Ovary (tissue), 9 donors: Measurements from ENCODE around the gene IL9. TPM values are rescaled to one million over a fixed set of nuclear protein-coding genes. Genes with fewer than 3 reads are reported as not detected.

ENCODE experiments used
- DNase-seq, 5 donors: peaks; one replicate each; pipeline ENCODE4 v3.0.0-alpha.2; 2019 to 2020
- H3K27ac ChIP-seq, 2 donors: fragments of 200-600 bp; one replicate each; pipeline versions ENCODE4 v1.5.1 to v1.8.0; 2019 to 2022
- H3K27me3 ChIP-seq: fragments of 200-600 bp; one replicate; pipeline ENCODE4 v1.8.0; 2022
- H3K36me3 ChIP-seq: fragments of 200-600 bp; sonication (generic); one replicate; pipeline ENCODE4 v1.5.1; 2019
- H3K4me1 ChIP-seq: one replicate; pipeline ENCODE4 v1.8.1; 2013; ENCODE audit warnings: mild to moderate bottlenecking, moderate library complexity; ENCODE audit not compliant: insufficient read depth
- H3K4me3 ChIP-seq: fragments of 200-600 bp; sonication (generic); one replicate; pipeline ENCODE4 v1.5.1; 2017
- H3K9me3 ChIP-seq, 2 donors: fragments of 200-600 bp in 1 of 2; sonication (generic) in 1 of 2; one replicate each; pipeline versions ENCODE4 v1.5.1 to v1.8.1; 2013 to 2019; ENCODE audit warnings: mild to moderate bottlenecking in 1 of 2, moderate library complexity in 1 of 2
- CTCF ChIP-seq, 3 donors: fragments of 450-650 bp in 2 of 3; fragments of 200-600 bp in 1 of 3; IDR thresholded peaks; one replicate each; pipeline versions ENCODE4 v1.5.1 to v1.8.0; 2016 to 2022; ENCODE audit warnings: antibody characterized with exemption in 3 of 3, mild to moderate bottlenecking in 1 of 3
- EP300 ChIP-seq: sonication (generic); formaldehyde crosslinking; IDR thresholded peaks from one replicate; pipeline ENCODE4 v1.6.1; 2017; ENCODE audit warnings: antibody characterized with exemption
- POLR2A ChIP-seq: fragments of 450-650 bp; IDR thresholded peaks from one replicate; pipeline ENCODE4 v1.6.1; 2017; ENCODE audit warnings: antibody characterized with exemption, mild to moderate bottlenecking, moderate library complexity
- WGBS, 3 donors: extraction: QIAGEN DNeasy Blood & Tissue Kit in 1 of 3; methylation state at CpG; one replicate each; pipeline versions ENCODE4 v1.1.5 to v1.1.7; 2013 to 2017; 5-methylcytosine and 5-hydroxymethylcytosine counted together
- intact Hi-C, 4 donors: fragments of 100-400 bp; cut with DNase I; formaldehyde crosslinking; loops; one replicate each; pipeline versions ENCODE4 v1.11.0 to v1.15.1; 2022 to 2023
- polyA plus RNA-seq, 2 donors: library from polyadenylated mRNA; stranded (reverse); fragments of 200-250 nt in 1 of 2; fragments of 350-450 nt in 1 of 2; fragmentation: Illumina TruSeq in 1 of 2; extraction: RNeasy Lipid Tissue Mini Kit (QIAGEN cat#74804) in 1 of 2; gene quantifications; one replicate each; pipeline ENCODE4 v1.2.3, GENCODE V29; 2013 to 2014
- total RNA-seq, 7 donors: library from RNA; depleted of rRNA in 2 of 7; stranded (reverse); fragments of >200 nt in 2 of 7; fragmentation: NEBNext Ultra II Directional in 3 of 7; extraction: Animal tissue kit (Norgen Biotek cat#: 25700) in 3 of 7; gene quantifications; one replicate each; pipeline versions ENCODE4 v1.1.0 to v1.2.4, GENCODE V29; 2016 to 2023
- donor health status: DM: no; HTN: no; CAD: no; lungs with moderate emphysema.
- donor health status: DM: no; HTN: no; CAD: no.
- donor health status: Bipolar disorder and iron deficiency.
- donor health status: DM: yes; HTN: yes; CAD: no.
- donor health status: DM: no; HTN: no; CAD: no.
- donor health status: DM: yes; HTN: yes; CAD: no.

Gene IL9
- total and polyA plus RNA-seq, 9 donors: not detected

GRCh38 chr5:135876146-135876545 lies 19.5 kb downstream of the IL9 start:
- no peak overlapping the region for H3K4me3 ChIP-seq
- intact Hi-C loops: no loop called here
- WGBS, 3 donors: 50 to 63% (median 52%) methylated on average over 5 of the region's 5 CpGs
- H3K9me3 ChIP-seq: no peaks in the 10 kb centered on the region
- H3K27me3 ChIP-seq: no peaks in the 10 kb centered on the region
- TF ChIP-seq CTCF (IDR thresholded peaks at IDR 0.05): no peak
- TF ChIP-seq POLR2A: no peak
- TF ChIP-seq EP300: no peak
- H3K4me1 ChIP-seq: peaks cover 2% of the 10 kb centered on the region
- DNase-seq: no peak
- no peaks in the 10 kb centered on the region for H3K36me3 ChIP-seq
- no peak overlapping the region for H3K27ac ChIP-seq

- no peak overlapping the region for H3K27ac ChIP-seq
- no peak overlapping the region for H3K4me3 ChIP-seq
- TF ChIP-seq EP300: no peak
- H3K4me1 ChIP-seq: no peaks in the 10 kb centered on the region
- no peaks in the 10 kb centered on the region for H3K36me3 ChIP-seq
- 85 to 89% (median 88%) methylated on average over 3 of the region's 3 CpGs for WGBS, 3 donors
- no peaks in the 10 kb centered on the region for H3K9me3 ChIP-seq
- no peak for DNase-seq
- H3K27me3 ChIP-seq: no peaks in the 10 kb centered on the region
- intact Hi-C loops: no loop called here
Measured at GRCh38 chr5:135875567-135875966, 20.1 kb downstream of the IL9 start.

GRCh38 chr5:135874461-135874860 lies 21.2 kb downstream of the IL9 start:
- no peak for DNase-seq
- Histone ChIP-seq H3K36me3 (no peaks in the 10 kb centered on the region), H3K4me3 (no peak overlapping the region), H3K4me1 (no peaks in the 10 kb centered on the region), H3K27ac (no peak overlapping the region), H3K27me3 (no peaks in the 10 kb centered on the region), H3K9me3 (no peaks in the 10 kb centered on the region)
- no peak for TF ChIP-seq EP300
- 55 to 62% (median 56%) methylated on average over 3 of the region's 3 CpGs for WGBS, 3 donors
- intact Hi-C loops: no loop called here

GRCh38 chr5:135873831-135874230 lies 21.8 kb downstream of the IL9 start:
- H3K27ac ChIP-seq: no peak overlapping the region
- H3K4me1 ChIP-seq: no peaks in the 10 kb centered on the region
- no peaks in the 10 kb centered on the region for H3K27me3 ChIP-seq
- H3K36me3 ChIP-seq: no peaks in the 10 kb centered on the region
- intact Hi-C loops: no loop called here
- DNase-seq: no peak
- TF ChIP-seq POLR2A: no peak
- TF ChIP-seq CTCF (IDR thresholded peaks at IDR 0.05): no peak
- TF ChIP-seq EP300: no peak
- 80 to 86% (median 83%) methylated on average over 5 of the region's 5 CpGs for WGBS, 3 donors
- no peak overlapping the region for H3K4me3 ChIP-seq
- H3K9me3 ChIP-seq: no peaks in the 10 kb centered on the region

GRCh38 chr5:135871268-135871915 lies 24.2 kb downstream of the IL9 start:
- Histone ChIP-seq H3K9me3 (no peaks in the 10 kb centered on the region), H3K27ac (no peak overlapping the region), H3K4me3 (no peak overlapping the region), H3K36me3 (no peaks in the 10 kb centered on the region), H3K4me1 (no peaks in the 10 kb centered on the region), H3K27me3 (no peaks in the 10 kb centered on the region)
- no peak for TF ChIP-seq POLR2A
- no peak for TF ChIP-seq CTCF (IDR thresholded peaks at IDR 0.05)
- TF ChIP-seq EP300: no peak
- WGBS, 3 donors: 78 to 85% (median 80%) methylated on average over 11 of the region's 11 CpGs
- intact Hi-C loops: no loop called here
- no peak for DNase-seq
